A673 (cell line): ENCODE measurements around the gene BTBD19. TPM values are rescaled to one million over a fixed set of nuclear protein-coding genes. Genes with fewer than 3 reads are reported as not detected.

Experiments
- BruUV-seq: library from RNA; stranded (reverse); fragments of 400-500 nt; replicated peaks from 2 replicates; lab custom pipeline; 2021; lab: Mats Ljungman, UMichigan
- CTCF ChIA-PET: fragments of 300-600 bp; sonication (Branson Sonifier 250); formaldehyde crosslinking; loops from one replicate; lab custom pipeline; 2022; ENCODE audit warnings: antibody characterized with exemption; lab: Charles Lee
- POLR2A ChIA-PET: fragments of 300-600 bp; sonication (Branson Sonifier 250); formaldehyde crosslinking; loops from one replicate; lab custom pipeline; 2022; ENCODE audit warnings: antibody characterized with exemption; ENCODE audit not compliant: low non-redundant PET; lab: Charles Lee
- DNase-seq: peaks from one replicate; pipeline ENCODE4 v3.0.0-alpha.2; 2015; ENCODE audit warnings: low spot score
- H3K27ac ChIP-seq: fragments of 200-600 bp; sonication (generic); 2 replicates; pipeline ENCODE4 v1.5.1; 2016; ENCODE audit warnings: mixed run types, low read depth, mild to moderate bottlenecking, mixed read lengths, antibody characterized with exemption, low read length; ENCODE audit not compliant: poor library complexity, severe bottlenecking
- H3K27me3 ChIP-seq: fragments of 200-600 bp; sonication (generic); replicated peaks from 2 replicates; pipeline ENCODE4 v1.6.1; 2017; ENCODE audit warnings: mixed run types, low read depth, mild to moderate bottlenecking, mixed read lengths, antibody characterized with exemption, low read length; ENCODE audit not compliant: insufficient read depth, poor library complexity
- H3K36me3 ChIP-seq: fragments of 200-600 bp; sonication (generic); 2 replicates; pipeline ENCODE4 v1.6.1; 2016; ENCODE audit warnings: mixed run types, mild to moderate bottlenecking, mixed read lengths, antibody characterized with exemption, low read length; ENCODE audit not compliant: insufficient read depth, poor library complexity, severe bottlenecking
- H3K4me1 ChIP-seq: fragments of 200-600 bp; sonication (generic); 2 replicates; pipeline ENCODE4 v1.6.1; 2017; ENCODE audit warnings: mixed run types, mild to moderate bottlenecking, mixed read lengths, antibody characterized with exemption, low read length; ENCODE audit not compliant: insufficient read depth, poor library complexity, severe bottlenecking
- H3K4me3 ChIP-seq: fragments of 200-600 bp; sonication (generic); 2 replicates; pipeline ENCODE4 v1.5.1; 2016; ENCODE audit warnings: low read depth, mixed run types, mild to moderate bottlenecking, mixed read lengths, low read length; ENCODE audit not compliant: poor library complexity, severe bottlenecking
- H3K9me3 ChIP-seq: fragments of 200-600 bp; sonication (generic); 2 replicates; pipeline ENCODE4 v1.6.1; 2016; ENCODE audit warnings: mixed run types, low read depth, mild to moderate bottlenecking, mixed read lengths, antibody characterized with exemption, low read length; ENCODE audit not compliant: poor library complexity, severe bottlenecking
- CTCF ChIP-seq: fragments of 300-800, 200-600 bp; sonication (generic); conservative IDR thresholded peaks from 2 replicates; pipeline ENCODE4 v1.5.1; 2017; ENCODE audit warnings: low read depth, mild to moderate bottlenecking, antibody characterized with exemption, low read length, moderate library complexity, mixed read lengths
- EZH2 ChIP-seq: fragments of 200-600 bp; sonication (generic); IDR thresholded peaks from 2 replicates; pipeline ENCODE4 v1.6.1; 2017; ENCODE audit warnings: borderline replicate concordance, low read depth, mild to moderate bottlenecking, mixed read lengths, antibody characterized with exemption, low read length; ENCODE audit not compliant: poor library complexity, severe bottlenecking
- intact Hi-C: fragments of 100-400 bp; cut with micrococcal nuclease; formaldehyde crosslinking; loops from one replicate; pipeline ENCODE4 v1.10.0; 2022; ENCODE audit not compliant: unreplicated experiment
- total RNA-seq: library from RNA; stranded (reverse); gene quantifications from 2 replicates; pipeline ENCODE4 v1.2.3, GENCODE V29; 2021

Gene BTBD19
- total RNA-seq, 1 experiment from 2014 or later = 10.3 TPM

GRCh38 chr1:44798481-44799365, 9.6 kb upstream of the BTBD19 start:
- intact Hi-C loops = no loop called here
- POLR2A ChIA-PET = no interaction called here

GRCh38 chr1:44799770-44800584, 8.3 kb upstream of the BTBD19 start, which contains the start of gene PLK3:
Gene PLK3, plus strand, starts transcription at chr1:44800377. Its CDS starts 87 bp downstream, at chr1:44800464.
- H3K27ac ChIP-seq = peak within 1 kb of the TSS; percentile 91
- intact Hi-C loops = loop anchor here (10.0 kb wide), 1 partner anchor 505 kb away; no protein-coding TSS in a partner anchor
- H3K27me3 ChIP-seq = no peaks in the 10 kb centered on the region
- no peaks in the 10 kb centered on the region for H3K9me3 ChIP-seq
- H3K4me1 ChIP-seq = peaks cover 4% of the 10 kb centered on the region
- ChIA-PET CTCF (interaction anchor here (0.6 to 1.0 kb wide), 6 partner anchors 13 to 503 kb away, joined by 3 to 4 read pairs (median 3); no protein-coding TSS in a partner anchor), POLR2A (interaction anchor here (0.6 to 1.5 kb wide), 4 partner anchors 9 to 695 kb away, joined by 3 to 9 read pairs (median 5); partner anchors contain the start of gene BTBD19)
- H3K4me3 ChIP-seq = peak within 1 kb of the TSS; percentile 71
- no TSS peak for BruUV-seq
- DNase-seq = peak; percentile 98
- no peak for TF ChIP-seq EZH2
- peak; percentile 93 for TF ChIP-seq CTCF
- H3K36me3 ChIP-seq = peaks cover under 1% of the 10 kb centered on the region

More at GRCh38 chr1:44798481-44799365, 9.6 kb upstream of the BTBD19 start:
- Histone ChIP-seq H3K9me3 (no peaks in the 10 kb centered on the region), H3K36me3 (no peaks in the 10 kb centered on the region), H3K27me3 (no peaks in the 10 kb centered on the region), H3K4me1 (peaks cover 4% of the 10 kb centered on the region), H3K4me3 (no peak overlapping the region), H3K27ac (no peak overlapping the region)
- no peak for DNase-seq
- TF ChIP-seq EZH2 (no peak), CTCF (no peak)
- BruUV-seq = no TSS peak
- CTCF ChIA-PET = interaction anchor here (0.5 kb wide), 1 partner anchor 186 kb away, joined by 8 read pairs; no protein-coding TSS in a partner anchor
